Activated T-cell treated with anti-CD3 and anti-CD28 coated beads, Interleukin-2, amount 50 U/mL, for 24 hours (primary cell): ENCODE results near the gene LAP3.
A peak's percentile ranks its signal among the peaks of the same experiment; 100 is the strongest.
"Not testable (repeated sequence)": the region's sequence is repeated elsewhere in the genome, so short reads cannot be mapped to it uniquely, and the experiment has no call there.

Experiments
- DNase-seq: peaks from one replicate; pipeline ENCODE4 v3.0.0-alpha.2; 2020
- H3K27ac Mint-ChIP-seq: 2 replicates; pipeline ENCODE4 v1.8.0; 2020; ENCODE audit warnings: mild to moderate bottlenecking, mixed read lengths
- H3K27me3 Mint-ChIP-seq: 2 replicates; pipeline ENCODE4 v1.8.0; 2020; ENCODE audit warnings: mixed read lengths
- H3K36me3 Mint-ChIP-seq: 2 replicates; pipeline ENCODE4 v1.8.0; 2020; ENCODE audit warnings: low read depth, mixed read lengths
- H3K4me1 Mint-ChIP-seq: 2 replicates; pipeline ENCODE4 v1.8.0; 2020; ENCODE audit warnings: low read depth, mixed read lengths
- H3K4me3 Mint-ChIP-seq: 2 replicates; pipeline ENCODE4 v1.8.0; 2020; ENCODE audit warnings: mild to moderate bottlenecking, moderate library complexity, mixed read lengths
- H3K9me3 Mint-ChIP-seq: 2 replicates; pipeline ENCODE4 v1.8.0; 2020; ENCODE audit warnings: mixed read lengths

Gene LAP3

GRCh38 chr4:17554568-17554967 is 22.4 kb upstream of the LAP3 start:
- Mint-ChIP-seq H3K9me3 (no peaks in the 10 kb centered on the region), H3K4me3 (no peak overlapping the region), H3K36me3 (no peaks in the 10 kb centered on the region), H3K4me1 (no peaks in the 10 kb centered on the region), H3K27me3 (peaks cover 4% of the 10 kb centered on the region), H3K27ac (no peak overlapping the region)
- no peak for DNase-seq

- H3K36me3 Mint-ChIP-seq = no peaks in the 10 kb centered on the region
- H3K9me3 Mint-ChIP-seq = no peaks in the 10 kb centered on the region
- no peak overlapping the region for H3K27ac Mint-ChIP-seq
- no peak overlapping the region for H3K4me3 Mint-ChIP-seq
- DNase-seq = no peak
- no peaks in the 10 kb centered on the region for H3K4me1 Mint-ChIP-seq
- H3K27me3 Mint-ChIP-seq = peaks cover 4% of the 10 kb centered on the region
These were observed 20.5 kb upstream of the LAP3 start for GRCh38 chr4:17556498-17556897.

- DNase-seq = no peak
- Mint-ChIP-seq H3K36me3 (no peaks in the 10 kb centered on the region), H3K27ac (no peak overlapping the region), H3K4me1 (no peaks in the 10 kb centered on the region), H3K27me3 (peaks cover 4% of the 10 kb centered on the region), H3K9me3 (no peaks in the 10 kb centered on the region), H3K4me3 (no peak overlapping the region)
These were observed 19.1 kb upstream of the LAP3 start for GRCh38 chr4:17557880-17558279.

GRCh38 chr4:17558941-17559708 is 17.9 kb upstream of the LAP3 start:
- Mint-ChIP-seq H3K27me3 (no peaks in the 10 kb centered on the region), H3K36me3 (no peaks in the 10 kb centered on the region), H3K4me3 (no peak overlapping the region), H3K9me3 (no peaks in the 10 kb centered on the region), H3K27ac (no peak overlapping the region), H3K4me1 (no peaks in the 10 kb centered on the region)
- DNase-seq = no peak

GRCh38 chr4:17559709-17560048 is 17.3 kb upstream of the LAP3 start:
- H3K4me3 Mint-ChIP-seq = no peak overlapping the region
- no peaks in the 10 kb centered on the region for H3K4me1 Mint-ChIP-seq
- H3K36me3 Mint-ChIP-seq = no peaks in the 10 kb centered on the region
- no peaks in the 10 kb centered on the region for H3K27me3 Mint-ChIP-seq
- H3K27ac Mint-ChIP-seq = no peak overlapping the region
- H3K9me3 Mint-ChIP-seq = no peaks in the 10 kb centered on the region
- DNase-seq = no peak

GRCh38 chr4:17560065-17560673 is 16.8 kb upstream of the LAP3 start:
- H3K4me3 Mint-ChIP-seq = no peak overlapping the region
- no peaks in the 10 kb centered on the region for H3K27me3 Mint-ChIP-seq
- no peaks in the 10 kb centered on the region for H3K9me3 Mint-ChIP-seq
- no peaks in the 10 kb centered on the region for H3K4me1 Mint-ChIP-seq
- DNase-seq = no peak
- no peaks in the 10 kb centered on the region for H3K36me3 Mint-ChIP-seq
- no peak overlapping the region for H3K27ac Mint-ChIP-seq

GRCh38 chr4:17561195-17561909 is 15.6 kb upstream of the LAP3 start:
- H3K9me3 Mint-ChIP-seq = no peaks in the 10 kb centered on the region
- H3K4me3 Mint-ChIP-seq = no peak overlapping the region
- DNase-seq = no peak
- no peaks in the 10 kb centered on the region for H3K27me3 Mint-ChIP-seq
- H3K36me3 Mint-ChIP-seq = no peaks in the 10 kb centered on the region
- H3K27ac Mint-ChIP-seq = no peak overlapping the region
- H3K4me1 Mint-ChIP-seq = no peaks in the 10 kb centered on the region

GRCh38 chr4:17562157-17562556 is 14.8 kb upstream of the LAP3 start:
- no peaks in the 10 kb centered on the region for H3K27me3 Mint-ChIP-seq
- no peaks in the 10 kb centered on the region for H3K36me3 Mint-ChIP-seq
- no peak for DNase-seq
- no peaks in the 10 kb centered on the region for H3K9me3 Mint-ChIP-seq
- H3K4me3 Mint-ChIP-seq = no peak overlapping the region
- H3K4me1 Mint-ChIP-seq = no peaks in the 10 kb centered on the region
- H3K27ac Mint-ChIP-seq = no peak overlapping the region

- no peaks in the 10 kb centered on the region for H3K27me3 Mint-ChIP-seq
- H3K27ac Mint-ChIP-seq = no peak overlapping the region
- H3K36me3 Mint-ChIP-seq = no peaks in the 10 kb centered on the region
- DNase-seq = no peak
- H3K4me3 Mint-ChIP-seq = no peak overlapping the region
- no peaks in the 10 kb centered on the region for H3K9me3 Mint-ChIP-seq
- H3K4me1 Mint-ChIP-seq = no peaks in the 10 kb centered on the region
These were observed 11.2 kb upstream of the LAP3 start for GRCh38 chr4:17565846-17566245.

- Mint-ChIP-seq H3K9me3 (no peaks in the 10 kb centered on the region), H3K27ac (no peak overlapping the region), H3K4me1 (no peaks in the 10 kb centered on the region), H3K36me3 (no peaks in the 10 kb centered on the region), H3K27me3 (no peaks in the 10 kb centered on the region), H3K4me3 (no peak overlapping the region)
- no peak for DNase-seq
These were observed 9.7 kb upstream of the LAP3 start for GRCh38 chr4:17567271-17567670.

GRCh38 chr4:17574206-17574605 is 2.8 kb upstream of the LAP3 start:
- no peak overlapping the region for H3K27ac Mint-ChIP-seq
- H3K4me1 Mint-ChIP-seq = peaks cover 15% of the 10 kb centered on the region
- no peaks in the 10 kb centered on the region for H3K27me3 Mint-ChIP-seq
- no peak overlapping the region for H3K4me3 Mint-ChIP-seq
- H3K9me3 Mint-ChIP-seq = no peaks in the 10 kb centered on the region
- H3K36me3 Mint-ChIP-seq = peaks cover 19% of the 10 kb centered on the region
- DNase-seq = no peak

- H3K27me3 Mint-ChIP-seq, DNase-seq, H3K9me3 Mint-ChIP-seq, H3K4me3 Mint-ChIP-seq, H3K27ac Mint-ChIP-seq: not testable (repeated sequence)
- H3K4me1 Mint-ChIP-seq = peaks cover 24% of the 10 kb centered on the region
- H3K36me3 Mint-ChIP-seq = peaks cover 29% of the 10 kb centered on the region
These were observed 1.8 kb upstream of the LAP3 start for GRCh38 chr4:17575177-17575576.

- H3K27me3 Mint-ChIP-seq = no peaks in the 10 kb centered on the region
- DNase-seq = peak; percentile 47
These were observed 875 bp downstream of the LAP3 start for GRCh38 chr4:17577665-17578481.

GRCh38 chr4:17578482-17578891 is 1.5 kb downstream of the LAP3 start:
- Mint-ChIP-seq H3K27me3 (no peaks in the 10 kb centered on the region), H3K4me3 (peak overlapping the region; percentile 91), H3K4me1 (peaks cover 29% of the 10 kb centered on the region), H3K36me3 (peaks cover 62% of the 10 kb centered on the region), H3K27ac (peak overlapping the region; percentile 96), H3K9me3 (no peaks in the 10 kb centered on the region)
- DNase-seq = no peak

More at GRCh38 chr4:17577665-17578481, 875 bp downstream of the LAP3 start:
- Mint-ChIP-seq H3K4me1 (peaks cover 29% of the 10 kb centered on the region), H3K9me3 (no peaks in the 10 kb centered on the region), H3K27ac (peak overlapping the region; percentile 96), H3K4me3 (peak overlapping the region; percentile 91), H3K36me3 (peaks cover 56% of the 10 kb centered on the region)
